SKM-1 (cell line): ENCODE measurements around the gene DDX41.

ENCODE experiments used
- DNase-seq: peaks from one replicate; lab custom pipeline; 2025; ENCODE audit not compliant: unreplicated experiment; lab: John Stamatoyannopoulos, UW

DDX41 gene

DNA sequence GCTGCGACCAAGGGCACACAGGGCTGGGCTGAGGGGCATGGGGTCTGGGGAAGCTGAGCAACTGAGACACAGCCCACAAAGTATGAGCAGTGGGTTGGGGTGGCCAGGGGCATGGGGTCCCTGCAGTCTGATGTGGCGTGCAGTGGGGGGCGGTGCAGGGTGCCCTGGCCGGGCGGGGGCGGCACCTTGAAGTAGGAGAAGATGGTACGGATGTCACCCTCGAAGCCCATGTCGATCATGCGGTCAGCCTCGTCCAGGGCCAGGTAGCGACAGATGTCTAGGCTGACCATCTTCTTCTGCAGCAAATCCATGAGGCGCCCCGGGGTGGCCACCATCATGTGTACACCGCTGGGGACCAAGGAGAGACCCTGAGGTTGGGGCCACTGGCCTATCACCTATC is 3.3 kb downstream of the DDX41 start:
- DNase-seq: no peak

- no peak for DNase-seq
Measured at GRCh38 chr5:177512736-177513380, 3.9 kb downstream of the DDX41 start.

- DNase-seq: no peak
Measured at GRCh38 chr5:177511796-177512675, 4.7 kb downstream of the DDX41 start.

- no peak for DNase-seq
Measured at GRCh38 chr5:177511181-177511580, 5.6 kb downstream of the DDX41 start.

- DNase-seq: peak; percentile 88
Measured at GRCh38 chr5:177510567-177511053, 6.2 kb downstream of the DDX41 start.

GRCh38 chr5:177509991-177510566 is 6.7 kb downstream of the DDX41 start:
- peak; percentile 37 for DNase-seq

- DNase-seq: peak; percentile 48
Measured at GRCh38 chr5:177509381-177509951, 7.3 kb downstream of the DDX41 start, which contains the start of gene DOK3. TSS of gene DOK3 (minus strand) at chr5:177509826. CDS start at chr5:177509540, 286 bp downstream.

DNA sequence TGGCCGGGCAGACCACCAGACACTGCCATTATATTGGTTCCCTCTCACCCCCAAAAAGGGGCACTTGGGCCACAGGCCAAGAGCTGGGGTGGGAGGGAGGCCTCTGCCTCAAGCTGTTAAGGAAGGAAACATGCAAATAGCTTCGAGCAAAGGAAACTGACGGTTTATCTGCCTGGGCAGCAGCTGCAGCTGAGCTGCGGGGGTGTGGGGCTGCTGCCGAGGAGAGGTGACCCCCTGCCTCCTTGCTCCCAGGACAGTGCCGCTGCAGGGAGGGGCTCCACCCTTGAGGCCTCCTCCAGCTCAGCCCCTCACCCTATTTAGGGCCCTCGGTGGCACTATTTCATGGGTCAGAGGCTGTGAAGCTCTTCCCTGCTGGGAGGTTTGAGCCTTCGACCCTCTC is 7.9 kb downstream of the DDX41 start:
- no peak for DNase-seq

GRCh38 chr5:177508221-177508611 is 8.5 kb downstream of the DDX41 start:
- DNase-seq: no peak

DNA sequence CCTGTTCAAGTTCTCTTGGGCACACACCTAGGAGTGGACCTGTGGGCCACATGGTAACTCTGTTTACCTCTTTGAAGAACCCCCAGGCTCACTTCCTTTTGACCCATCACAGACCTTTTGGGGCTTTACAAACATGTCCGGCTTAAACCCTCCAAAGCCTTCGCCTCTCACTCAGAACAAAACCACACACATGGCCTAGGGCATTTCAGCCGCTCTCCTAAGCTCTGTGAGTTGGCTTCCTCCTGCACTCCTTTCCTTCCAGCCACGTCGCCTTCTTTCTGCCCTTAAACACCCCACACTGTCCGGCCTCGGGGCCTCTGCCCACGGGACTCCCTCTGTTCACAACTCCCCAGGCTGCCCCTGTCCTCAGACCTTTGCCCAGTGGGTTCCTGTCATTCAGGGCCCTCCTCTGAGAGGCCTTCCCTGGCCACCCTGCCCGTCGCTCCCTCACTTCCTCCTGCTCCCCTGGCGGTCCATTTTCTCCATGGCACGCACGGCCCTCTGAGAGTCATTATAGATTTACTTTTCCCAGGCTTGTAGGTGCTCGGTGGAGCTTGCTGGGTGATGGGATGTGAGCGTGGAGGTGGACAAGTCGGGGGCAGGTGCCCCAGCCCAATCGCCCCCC is 9.1 kb downstream of the DDX41 start:
- no peak for DNase-seq

- no peak for DNase-seq
Measured at GRCh38 chr5:177507165-177507564, 9.6 kb downstream of the DDX41 start.

DNA sequence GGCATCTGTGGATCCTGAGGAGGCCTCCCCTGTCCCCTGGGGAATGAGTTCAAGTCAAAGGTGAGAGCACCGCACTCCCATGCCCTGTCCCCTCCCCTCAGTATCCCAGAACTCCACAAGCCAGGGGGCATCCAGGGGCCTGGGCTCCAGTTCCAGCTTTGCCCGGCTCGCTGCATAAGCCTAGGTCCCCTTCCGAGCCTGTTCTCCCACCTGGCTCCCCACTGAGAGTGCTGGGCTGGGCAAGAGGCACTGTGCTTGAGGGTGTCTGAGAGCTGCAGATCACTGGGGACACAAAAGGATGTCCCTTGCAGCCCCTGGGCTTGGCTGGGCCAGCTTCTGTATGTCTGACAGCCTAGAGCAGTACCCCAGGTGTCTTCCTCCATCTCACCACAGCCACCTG is 11.7 kb downstream of the DDX41 start:
- DNase-seq: no peak

DNA sequence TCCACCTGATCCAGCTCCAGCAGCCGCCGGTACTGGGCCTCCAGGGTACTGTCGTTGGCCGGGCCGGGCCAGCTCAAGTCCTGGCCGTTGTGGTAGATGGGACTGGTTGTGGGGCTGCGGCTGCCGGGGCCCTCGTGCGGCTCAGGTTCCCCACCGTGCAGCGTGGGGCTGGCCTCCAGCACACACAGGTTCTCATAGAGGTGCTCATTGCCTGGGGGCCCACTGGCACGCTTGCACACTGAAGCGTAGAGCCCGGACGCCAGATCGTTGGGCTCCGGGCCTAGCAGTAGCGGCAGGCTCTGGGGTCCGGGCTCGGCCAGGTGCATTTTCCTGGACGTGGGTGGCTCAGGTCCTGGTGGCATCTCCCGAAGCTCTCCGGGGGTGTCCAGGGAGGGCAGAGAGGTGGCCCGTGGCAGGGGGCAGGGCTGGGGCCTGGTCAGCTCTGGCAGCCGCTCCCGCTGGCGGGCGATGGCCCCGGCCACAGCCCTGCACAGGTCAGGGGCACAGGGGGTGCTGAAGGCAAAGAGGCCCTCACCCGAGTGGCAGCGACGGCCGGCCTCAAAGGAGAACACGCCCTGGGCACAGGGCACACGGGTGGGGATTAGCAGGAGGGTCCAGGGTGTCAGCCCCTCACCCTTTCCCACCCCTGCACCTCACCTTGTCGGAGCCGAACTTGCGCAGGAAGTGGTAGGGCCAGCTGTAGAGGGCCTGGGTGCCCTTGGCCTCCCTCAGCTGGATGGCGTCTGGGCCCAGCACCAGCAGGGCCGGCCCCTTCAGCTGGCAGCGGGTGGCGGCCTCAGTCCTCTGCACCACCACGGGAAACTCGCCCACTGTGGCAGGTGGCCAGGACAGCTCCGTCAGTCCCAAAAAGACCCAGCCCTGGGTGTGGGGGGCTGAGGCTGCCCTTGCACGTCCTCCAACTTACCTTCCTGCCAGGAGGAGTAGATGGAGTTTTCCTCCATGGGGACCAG is 12.4 kb downstream of the DDX41 start:
- no peak for DNase-seq

GRCh38 chr5:177503351-177504085 is 13.2 kb downstream of the DDX41 start:
- DNase-seq: no peak

DNA sequence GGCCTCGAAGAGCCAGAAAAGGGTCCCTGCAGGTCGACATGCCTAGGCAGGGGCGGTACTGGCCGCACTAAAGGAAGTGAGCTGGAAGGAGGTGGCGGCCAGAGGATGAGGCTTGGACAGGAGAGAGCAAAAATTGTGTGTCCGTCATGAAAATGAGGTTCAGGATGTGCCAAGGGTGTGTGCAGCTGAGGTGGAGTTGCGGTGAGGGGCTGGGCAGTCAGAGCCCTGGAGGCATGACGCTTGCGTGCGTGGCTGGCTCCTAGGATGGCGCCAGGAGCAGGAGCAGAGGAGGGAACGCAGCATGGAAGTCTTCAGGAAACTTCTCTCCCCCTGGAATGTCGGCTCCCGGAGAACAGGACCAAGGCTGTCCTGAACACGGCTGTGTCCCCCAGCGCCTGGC is 13.9 kb downstream of the DDX41 start:
- no peak for DNase-seq

DNA sequence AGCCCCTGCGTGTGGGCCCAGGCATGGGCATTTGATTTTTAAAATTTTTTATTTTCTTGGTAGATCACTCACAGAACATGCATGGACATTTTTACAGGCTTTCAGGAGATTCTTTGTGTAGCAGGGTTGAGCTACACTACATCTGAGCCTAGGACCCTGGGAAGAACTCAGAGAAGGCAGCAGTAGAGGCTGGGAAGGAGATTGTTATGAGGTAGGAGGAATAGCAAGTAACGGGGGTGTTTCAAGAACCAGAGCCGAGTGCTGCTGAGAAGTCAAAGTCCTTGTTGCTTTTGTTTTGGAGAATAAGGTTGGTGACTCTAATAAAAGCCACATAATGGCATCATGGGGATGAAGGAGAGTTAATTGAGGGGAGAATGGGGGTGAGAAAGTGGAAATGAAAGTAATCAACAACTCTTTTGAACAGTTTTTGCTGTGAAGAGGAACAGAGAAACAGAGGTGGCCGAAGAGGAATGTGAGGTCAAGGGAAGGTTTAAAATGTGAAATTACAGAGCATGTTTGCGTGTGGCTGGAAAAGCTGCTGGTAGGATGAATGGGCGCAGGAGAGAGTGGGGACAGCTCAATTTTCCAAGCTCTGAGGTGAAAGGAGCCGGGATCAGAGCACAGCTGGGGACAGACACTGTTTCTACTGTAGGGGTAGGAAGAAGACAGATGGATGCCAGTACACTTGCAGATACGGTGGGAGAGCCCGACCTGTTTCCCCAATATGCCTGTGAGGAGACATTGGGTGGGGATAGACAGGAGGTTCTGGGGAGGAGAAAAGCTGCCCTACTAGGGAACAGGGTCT is 14.7 kb downstream of the DDX41 start:
- DNase-seq: no peak

GRCh38 chr5:177500685-177501522 is 15.9 kb downstream of the DDX41 start:
- peak; percentile 45 for DNase-seq
